ENCODE measurements around the gene ROR1. TPM values are rescaled to one million over a fixed set of nuclear protein-coding genes. Genes with fewer than 3 reads are reported as not detected.

ROR1 gene
- total and polyA plus RNA-seq, 7 experiments from 2014 or later: 0.07 to 0.22 (median 0.16) TPM; not detected in 4

- no peak for ATAC-seq
- Histone ChIP-seq H3K36me3 (ENCODE audit: control insufficient read depth in 2 of 3, insufficient read depth in 3 of 3, low read length in 3 of 3) (no peaks in the 10 kb centered on the region), H3K4me1 (ENCODE audit: control insufficient read depth in 2 of 2, insufficient read depth in 2 of 2, low read length in 2 of 2) (no peaks in the 10 kb centered on the region), H3K4me3 (ENCODE audit: low read length) (no peak overlapping the region), H3K27ac (ENCODE audit: low read depth, low read length) (no peak overlapping the region), H3K27me3 (ENCODE audit: control insufficient read depth in 2 of 2, insufficient read depth in 2 of 2, low read length in 2 of 2) (no peaks in the 10 kb centered on the region), H3K9me3 (ENCODE audit: control insufficient read depth in 2 of 3, low read length in 3 of 3) (no peaks in the 10 kb centered on the region)
- intact Hi-C loops (cut with micrococcal nuclease): no loop called here
- ChIA-PET POLR2A (no interaction called here), CTCF (no interaction called here)
- Mint-ChIP-seq H3K4me3 (no peak overlapping the region), H3K9me3 (peaks cover 0 to 3% (median 0%) of the 10 kb centered on the region in 11 donors), H3K36me3 (no peaks in the 10 kb centered on the region), H3K27ac (no peak overlapping the region), H3K27me3 (peaks cover 3 to 18% (median 11%) of the 10 kb centered on the region in 5 donors), H3K4me1 (no peaks in the 10 kb centered on the region)
- DNase-seq: no peak
Observed at GRCh38 chr1:64107632-64108031, 333.8 kb downstream of the ROR1 start.

GRCh38 chr1:64110924-64111777 lies 337.3 kb downstream of the ROR1 start:
- no peak for DNase-seq
- H3K4me3 ChIP-seq (ENCODE audit: low read length): no peak overlapping the region
- Mint-ChIP-seq H3K27me3 (peaks cover 5 to 24% (median 11%) of the 10 kb centered on the region in 5 donors), H3K4me1 (no peaks in the 10 kb centered on the region), H3K4me3 (no peak overlapping the region), H3K27ac (no peak overlapping the region), H3K9me3 (no peaks in the 10 kb centered on the region), H3K36me3 (no peaks in the 10 kb centered on the region)
- H3K27ac ChIP-seq (ENCODE audit: low read depth, low read length): no peak overlapping the region
- ATAC-seq: no peak
- CTCF ChIA-PET: interaction anchor here (1.2 kb wide), 1 partner anchor 26 kb away, joined by 3 read pairs; no protein-coding TSS in a partner anchor
- intact Hi-C loops (cut with micrococcal nuclease): no loop called here
- H3K4me1 ChIP-seq (ENCODE audit: control insufficient read depth in 2 of 2, insufficient read depth in 2 of 2, low read length in 2 of 2): no peaks in the 10 kb centered on the region
- no peaks in the 10 kb centered on the region for H3K27me3 ChIP-seq (ENCODE audit: control insufficient read depth in 2 of 2, insufficient read depth in 2 of 2, low read length in 2 of 2)
- no peaks in the 10 kb centered on the region for H3K9me3 ChIP-seq (ENCODE audit: control insufficient read depth in 2 of 3, low read length in 3 of 3)
- H3K36me3 ChIP-seq (ENCODE audit: control insufficient read depth in 2 of 3, insufficient read depth in 3 of 3, low read length in 3 of 3): no peaks in the 10 kb centered on the region
- POLR2A ChIA-PET: no interaction called here

- intact Hi-C loops (cut with micrococcal nuclease): no loop called here
- H3K36me3 ChIP-seq (ENCODE audit: control insufficient read depth in 2 of 3, insufficient read depth in 3 of 3, low read length in 3 of 3): no peaks in the 10 kb centered on the region
- no peak overlapping the region for H3K4me3 ChIP-seq (ENCODE audit: low read length)
- no peaks in the 10 kb centered on the region for H3K4me1 ChIP-seq (ENCODE audit: control insufficient read depth in 2 of 2, insufficient read depth in 2 of 2, low read length in 2 of 2)
- H3K4me1 Mint-ChIP-seq: no peaks in the 10 kb centered on the region
- no peak overlapping the region for H3K4me3 Mint-ChIP-seq
- ATAC-seq (no peak), DNase-seq (no peak)
- no peaks in the 10 kb centered on the region for H3K9me3 Mint-ChIP-seq
- peaks cover 5 to 24% (median 11%) of the 10 kb centered on the region in 5 donors for H3K27me3 Mint-ChIP-seq
- POLR2A ChIA-PET: no interaction called here
- CTCF ChIA-PET: interaction anchor here (0.6 to 1.2 kb wide), 2 partner anchors 25 to 328 kb away, joined by 3 read pairs; no protein-coding TSS in a partner anchor
- H3K27ac ChIP-seq (ENCODE audit: low read depth, low read length): no peak overlapping the region
- H3K27me3 ChIP-seq (ENCODE audit: control insufficient read depth in 2 of 2, insufficient read depth in 2 of 2, low read length in 2 of 2): no peaks in the 10 kb centered on the region
- H3K36me3 Mint-ChIP-seq: no peaks in the 10 kb centered on the region
- no peak overlapping the region for H3K27ac Mint-ChIP-seq
- H3K9me3 ChIP-seq (ENCODE audit: control insufficient read depth in 2 of 3, low read length in 3 of 3): no peaks in the 10 kb centered on the region
Observed at GRCh38 chr1:64111787-64112186, 338.0 kb downstream of the ROR1 start.

- H3K36me3 Mint-ChIP-seq: no peaks in the 10 kb centered on the region
- CTCF ChIA-PET: interaction anchor here (0.6 to 1.2 kb wide), 2 partner anchors 25 to 328 kb away, joined by 3 read pairs; no protein-coding TSS in a partner anchor
- intact Hi-C loops (cut with micrococcal nuclease): no loop called here
- POLR2A ChIA-PET: no interaction called here
- no peak for ATAC-seq
- no peaks in the 10 kb centered on the region for H3K36me3 ChIP-seq (ENCODE audit: control insufficient read depth in 2 of 3, insufficient read depth in 3 of 3, low read length in 3 of 3)
- no peaks in the 10 kb centered on the region for H3K9me3 Mint-ChIP-seq
- peaks cover 5 to 24% (median 16%) of the 10 kb centered on the region in 5 donors for H3K27me3 Mint-ChIP-seq
- H3K4me3 Mint-ChIP-seq: no peak overlapping the region
- no peaks in the 10 kb centered on the region for H3K9me3 ChIP-seq (ENCODE audit: control insufficient read depth in 2 of 3, low read length in 3 of 3)
- H3K4me1 ChIP-seq (ENCODE audit: control insufficient read depth in 2 of 2, insufficient read depth in 2 of 2, low read length in 2 of 2): no peaks in the 10 kb centered on the region
- no peaks in the 10 kb centered on the region for H3K27me3 ChIP-seq (ENCODE audit: control insufficient read depth in 2 of 2, insufficient read depth in 2 of 2, low read length in 2 of 2)
- no peak overlapping the region for H3K27ac Mint-ChIP-seq
- H3K4me3 ChIP-seq (ENCODE audit: low read length): no peak overlapping the region
- H3K4me1 Mint-ChIP-seq: no peaks in the 10 kb centered on the region
- no peak for DNase-seq
- H3K27ac ChIP-seq (ENCODE audit: low read depth, low read length): no peak overlapping the region
Observed at GRCh38 chr1:64112281-64112680, 338.5 kb downstream of the ROR1 start.

GRCh38 chr1:64114012-64114525 lies 340.3 kb downstream of the ROR1 start:
- ChIA-PET CTCF (no interaction called here), POLR2A (no interaction called here)
- Histone ChIP-seq H3K27me3 (ENCODE audit: control insufficient read depth in 2 of 2, insufficient read depth in 2 of 2, low read length in 2 of 2) (no peaks in the 10 kb centered on the region), H3K4me3 (ENCODE audit: low read length) (no peak overlapping the region), H3K27ac (ENCODE audit: low read depth, low read length) (no peak overlapping the region), H3K36me3 (ENCODE audit: control insufficient read depth in 2 of 3, insufficient read depth in 3 of 3, low read length in 3 of 3) (no peaks in the 10 kb centered on the region), H3K9me3 (ENCODE audit: control insufficient read depth in 2 of 3, low read length in 3 of 3) (no peaks in the 10 kb centered on the region), H3K4me1 (ENCODE audit: control insufficient read depth in 2 of 2, insufficient read depth in 2 of 2, low read length in 2 of 2) (no peaks in the 10 kb centered on the region)
- H3K36me3 Mint-ChIP-seq: no peaks in the 10 kb centered on the region
- H3K27ac Mint-ChIP-seq: no peak overlapping the region
- H3K9me3 Mint-ChIP-seq: no peaks in the 10 kb centered on the region
- no peak overlapping the region for H3K4me3 Mint-ChIP-seq
- intact Hi-C loops (cut with micrococcal nuclease): no loop called here
- no peaks in the 10 kb centered on the region for H3K4me1 Mint-ChIP-seq
- peaks cover 5 to 17% (median 15%) of the 10 kb centered on the region in 5 donors for H3K27me3 Mint-ChIP-seq
- ATAC-seq (no peak), DNase-seq (no peak)

GRCh38 chr1:64116537-64116936 lies 342.7 kb downstream of the ROR1 start:
- ATAC-seq: no peak
- H3K27ac Mint-ChIP-seq: no peak overlapping the region

More at GRCh38 chr1:64116537-64116936, 342.7 kb downstream of the ROR1 start:
- Mint-ChIP-seq H3K4me1 (no peaks in the 10 kb centered on the region), H3K27me3 (peaks cover 0 to 17% (median 8%) of the 10 kb centered on the region in 5 donors), H3K4me3 (no peak overlapping the region), H3K36me3 (no peaks in the 10 kb centered on the region), H3K9me3 (peaks cover 0 to 2% (median 0%) of the 10 kb centered on the region in 11 donors)
- Histone ChIP-seq H3K27ac (ENCODE audit: low read depth, low read length) (no peak overlapping the region), H3K4me3 (ENCODE audit: low read length) (no peak overlapping the region), H3K4me1 (ENCODE audit: control insufficient read depth in 2 of 2, insufficient read depth in 2 of 2, low read length in 2 of 2) (no peaks in the 10 kb centered on the region), H3K36me3 (ENCODE audit: control insufficient read depth in 2 of 3, insufficient read depth in 3 of 3, low read length in 3 of 3) (no peaks in the 10 kb centered on the region), H3K9me3 (ENCODE audit: control insufficient read depth in 2 of 3, low read length in 3 of 3) (no peaks in the 10 kb centered on the region), H3K27me3 (ENCODE audit: control insufficient read depth in 2 of 2, insufficient read depth in 2 of 2, low read length in 2 of 2) (no peaks in the 10 kb centered on the region)
- CTCF ChIA-PET: no interaction called here
- intact Hi-C loops (cut with micrococcal nuclease): no loop called here
- POLR2A ChIA-PET: no interaction called here
- no peak for DNase-seq
